ENCODE measurements around the gene SPOCK2.

- no peak for TF ChIP-seq CTCF (IDR thresholded peaks at IDR 0.05)
- no peak for TF ChIP-seq POLR2AphosphoS5 (IDR thresholded peaks at IDR 0.05; ENCODE audit: low read depth, low read length)
- TF ChIP-seq SIN3A (IDR thresholded peaks at IDR 0.05; ENCODE audit: borderline replicate concordance, insufficient read depth, low read depth, low read length) = no peak
- TF ChIP-seq REST (IDR thresholded peaks at IDR 0.05; ENCODE audit: insufficient read depth in 1 of 2, low read depth in 2 of 2, low read length in 1 of 2) = no peak
- TF ChIP-seq TCF7L2 (IDR thresholded peaks at IDR 0.05; ENCODE audit: low read depth, low read length) = no peak
Measured at GRCh38 chr10:72025400-72025799, 63.0 kb downstream of the SPOCK2 start.
